Fibroblast of peridontal ligament (primary cell): Measurements from ENCODE around the gene RAD54L2.
A peak's percentile ranks its signal among the peaks of the same experiment; 100 is the strongest.
"Not testable (repeated sequence)": the region's sequence is repeated elsewhere in the genome, so short reads cannot be mapped to it uniquely, and the experiment has no call there.

Source experiments
- DNase-seq: peaks from one replicate; pipeline ENCODE4 v3.0.0-alpha.2; 2010; ENCODE audit errors: extremely low read depth

The RAD54L2 gene

GRCh38 chr3:51544011-51544775 is 5.7 kb downstream of the RAD54L2 start:
- DNase-seq = no peak

- no peak for DNase-seq
Measured at GRCh38 chr3:51547274-51547673, 8.8 kb downstream of the RAD54L2 start.

GRCh38 chr3:51549311-51549710 is 10.8 kb downstream of the RAD54L2 start:
- no peak for DNase-seq

- no peak for DNase-seq
Measured at GRCh38 chr3:51550080-51550819, 11.7 kb downstream of the RAD54L2 start.

- DNase-seq = no peak
Measured at GRCh38 chr3:51557993-51558392, 19.5 kb downstream of the RAD54L2 start.

GRCh38 chr3:51559411-51559888 is 20.9 kb downstream of the RAD54L2 start:
- peak; percentile 89 for DNase-seq

- DNase-seq = no peak
Measured at GRCh38 chr3:51559961-51560360, 21.4 kb downstream of the RAD54L2 start.

GRCh38 chr3:51562403-51562802 is 23.9 kb downstream of the RAD54L2 start:
- DNase-seq = not testable (repeated sequence)

GRCh38 chr3:51568036-51568435 is 29.5 kb downstream of the RAD54L2 start:
- peak; percentile 35 for DNase-seq

- DNase-seq = no peak
Measured at GRCh38 chr3:51568996-51569395, 30.5 kb downstream of the RAD54L2 start.

- DNase-seq = no peak
Measured at GRCh38 chr3:51578238-51578637, 39.7 kb downstream of the RAD54L2 start.

- DNase-seq = no peak
Measured at GRCh38 chr3:51580418-51580817, 41.9 kb downstream of the RAD54L2 start.

- DNase-seq = peak; percentile 20
Measured at GRCh38 chr3:51581524-51581923, 43.0 kb downstream of the RAD54L2 start.

GRCh38 chr3:51585197-51585596 is 46.7 kb downstream of the RAD54L2 start:
- DNase-seq = no peak

- no peak for DNase-seq
Measured at GRCh38 chr3:51585871-51586270, 47.4 kb downstream of the RAD54L2 start.
